ENCODE results near the gene CDR2. TPM values are rescaled to one million over a fixed set of nuclear protein-coding genes. Genes with fewer than 3 reads are reported as not detected.

CDR2 gene
- total and polyA plus RNA-seq, 2 of the 13 experiments (the other 11 are each of a cell fraction or from before 2014, with no cell fraction given), result 59.0 to 78.9 TPM

DNA sequence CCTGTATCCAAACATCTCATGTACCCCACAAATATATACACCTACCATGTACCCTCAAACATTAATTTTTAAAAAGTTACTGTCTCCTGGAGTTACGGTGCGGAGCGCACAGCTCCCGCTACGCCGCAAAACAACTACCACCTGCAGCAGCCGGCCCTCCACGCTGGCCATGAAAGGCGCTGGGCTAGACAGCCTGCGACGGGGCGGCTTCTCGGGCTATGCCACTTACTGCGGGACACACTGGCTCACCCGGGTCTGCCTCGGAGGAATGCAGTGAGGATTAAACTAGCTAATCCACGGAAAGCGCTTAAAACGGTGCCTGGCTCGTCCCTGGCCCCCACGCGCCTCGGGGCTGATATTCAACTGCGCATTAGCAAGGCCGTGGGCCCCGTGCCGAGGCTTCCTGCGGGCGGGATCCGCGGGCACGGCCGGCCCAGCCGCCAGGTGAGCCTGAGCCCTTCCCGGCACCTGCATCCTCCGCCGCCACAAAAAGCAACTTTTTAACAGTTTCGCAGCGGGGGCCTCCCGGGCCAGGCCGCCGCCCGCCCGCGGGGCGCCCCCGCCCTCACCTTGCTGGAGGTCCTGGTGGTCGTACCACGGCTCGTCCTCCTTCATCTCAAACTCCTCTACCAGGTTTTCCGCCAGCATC, 633 bp downstream of the CDR2 start (continued):
- TF ChIP-seq MED13 (CRISPR knock-in tag; IDR thresholded peaks at IDR 0.05) (no peak), ZZZ3 (CRISPR knock-in tag; IDR thresholded peaks at IDR 0.05; ENCODE audit: borderline replicate concordance) (no peak), MYNN (CRISPR knock-in tag; IDR thresholded peaks at IDR 0.05; ENCODE audit: low read depth) (no peak), ZNF224 (CRISPR knock-in tag; IDR thresholded peaks at IDR 0.05) (0 out of 2 replicates have a peak, but pooled peaks have one; percentile 29), PCBP1 (IDR thresholded peaks at IDR 0.05; ENCODE audit: borderline replicate concordance, low read depth, low read length) (no peak), GABPA (IDR thresholded peaks at IDR 0.05; ENCODE audit: low read depth, low read length) (no peak), GABPA (CRISPR knock-in tag; IDR thresholded peaks at IDR 0.05; ENCODE audit: low read depth) (no peak), SMARCC2 (IDR thresholded peaks at IDR 0.05) (no peak), ZFP41 (CRISPR knock-in tag; IDR thresholded peaks at IDR 0.05; ENCODE audit: borderline replicate concordance) (no peak)
- TF ChIP-seq, protein P1, sequence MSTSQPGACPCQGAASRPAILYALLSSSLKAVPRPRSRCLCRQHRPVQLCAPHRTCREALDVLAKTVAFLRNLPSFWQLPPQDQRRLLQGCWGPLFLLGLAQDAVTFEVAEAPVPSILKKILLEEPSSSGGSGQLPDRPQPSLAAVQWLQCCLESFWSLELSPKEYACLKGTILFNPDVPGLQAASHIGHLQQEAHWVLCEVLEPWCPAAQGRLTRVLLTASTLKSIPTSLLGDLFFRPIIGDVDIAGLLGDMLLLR (CRISPR knock-in tag; IDR thresholded peaks at IDR 0.05), result 0 out of 2 replicates have a peak, but pooled peaks have one; percentile 60
- TF ChIP-seq, protein P2, sequence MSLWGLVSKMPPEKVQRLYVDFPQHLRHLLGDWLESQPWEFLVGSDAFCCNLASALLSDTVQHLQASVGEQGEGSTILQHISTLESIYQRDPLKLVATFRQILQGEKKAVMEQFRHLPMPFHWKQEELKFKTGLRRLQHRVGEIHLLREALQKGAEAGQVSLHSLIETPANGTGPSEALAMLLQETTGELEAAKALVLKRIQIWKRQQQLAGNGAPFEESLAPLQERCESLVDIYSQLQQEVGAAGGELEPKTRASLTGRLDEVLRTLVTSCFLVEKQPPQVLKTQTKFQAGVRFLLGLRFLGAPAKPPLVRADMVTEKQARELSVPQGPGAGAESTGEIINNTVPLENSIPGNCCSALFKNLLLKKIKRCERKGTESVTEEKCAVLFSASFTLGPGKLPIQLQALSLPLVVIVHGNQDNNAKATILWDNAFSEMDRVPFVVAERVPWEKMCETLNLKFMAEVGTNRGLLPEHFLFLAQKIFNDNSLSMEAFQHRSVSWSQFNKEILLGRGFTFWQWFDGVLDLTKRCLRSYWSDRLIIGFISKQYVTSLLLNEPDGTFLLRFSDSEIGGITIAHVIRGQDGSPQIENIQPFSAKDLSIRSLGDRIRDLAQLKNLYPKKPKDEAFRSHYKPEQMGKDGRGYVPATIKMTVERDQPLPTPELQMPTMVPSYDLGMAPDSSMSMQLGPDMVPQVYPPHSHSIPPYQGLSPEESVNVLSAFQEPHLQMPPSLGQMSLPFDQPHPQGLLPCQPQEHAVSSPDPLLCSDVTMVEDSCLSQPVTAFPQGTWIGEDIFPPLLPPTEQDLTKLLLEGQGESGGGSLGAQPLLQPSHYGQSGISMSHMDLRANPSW (CRISPR knock-in tag; IDR thresholded peaks at IDR 0.05; ENCODE audit: borderline replicate concordance), result no peak
- TF ChIP-seq, protein P3, sequence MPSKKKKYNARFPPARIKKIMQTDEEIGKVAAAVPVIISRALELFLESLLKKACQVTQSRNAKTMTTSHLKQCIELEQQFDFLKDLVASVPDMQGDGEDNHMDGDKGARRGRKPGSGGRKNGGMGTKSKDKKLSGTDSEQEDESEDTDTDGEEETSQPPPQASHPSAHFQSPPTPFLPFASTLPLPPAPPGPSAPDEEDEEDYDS (CRISPR knock-in tag; IDR thresholded peaks at IDR 0.05), result no peak
- TF ChIP-seq, protein P4, sequence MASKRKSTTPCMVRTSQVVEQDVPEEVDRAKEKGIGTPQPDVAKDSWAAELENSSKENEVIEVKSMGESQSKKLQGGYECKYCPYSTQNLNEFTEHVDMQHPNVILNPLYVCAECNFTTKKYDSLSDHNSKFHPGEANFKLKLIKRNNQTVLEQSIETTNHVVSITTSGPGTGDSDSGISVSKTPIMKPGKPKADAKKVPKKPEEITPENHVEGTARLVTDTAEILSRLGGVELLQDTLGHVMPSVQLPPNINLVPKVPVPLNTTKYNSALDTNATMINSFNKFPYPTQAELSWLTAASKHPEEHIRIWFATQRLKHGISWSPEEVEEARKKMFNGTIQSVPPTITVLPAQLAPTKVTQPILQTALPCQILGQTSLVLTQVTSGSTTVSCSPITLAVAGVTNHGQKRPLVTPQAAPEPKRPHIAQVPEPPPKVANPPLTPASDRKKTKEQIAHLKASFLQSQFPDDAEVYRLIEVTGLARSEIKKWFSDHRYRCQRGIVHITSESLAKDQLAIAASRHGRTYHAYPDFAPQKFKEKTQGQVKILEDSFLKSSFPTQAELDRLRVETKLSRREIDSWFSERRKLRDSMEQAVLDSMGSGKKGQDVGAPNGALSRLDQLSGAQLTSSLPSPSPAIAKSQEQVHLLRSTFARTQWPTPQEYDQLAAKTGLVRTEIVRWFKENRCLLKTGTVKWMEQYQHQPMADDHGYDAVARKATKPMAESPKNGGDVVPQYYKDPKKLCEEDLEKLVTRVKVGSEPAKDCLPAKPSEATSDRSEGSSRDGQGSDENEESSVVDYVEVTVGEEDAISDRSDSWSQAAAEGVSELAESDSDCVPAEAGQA (IDR thresholded peaks at IDR 0.05; ENCODE audit: low read depth), result no peak
- TF ChIP-seq, protein P4 (CRISPR knock-in tag; IDR thresholded peaks at IDR 0.05; ENCODE audit: borderline replicate concordance), result no peak

Measured in HepG2 (cell line).